GM11168 (cell line): ENCODE data around the gene ST8SIA6.

Source experiments
- in situ Hi-C: fragments of 300-500 bp; cut with MboI; formaldehyde crosslinking; loops from one replicate; pipeline ENCODE4 v1.12.0; 2022; ENCODE audit warnings: low sequenced_read_pairs; ENCODE audit not compliant: unreplicated experiment

The ST8SIA6 gene

GRCh38 chr10:17286562-17287550 is 167.5 kb downstream of the ST8SIA6 start:
- in situ Hi-C loops, result no loop called here

- in situ Hi-C loops, result no loop called here
Observed at GRCh38 chr10:17282311-17282710, 172.1 kb downstream of the ST8SIA6 start.

DNA sequence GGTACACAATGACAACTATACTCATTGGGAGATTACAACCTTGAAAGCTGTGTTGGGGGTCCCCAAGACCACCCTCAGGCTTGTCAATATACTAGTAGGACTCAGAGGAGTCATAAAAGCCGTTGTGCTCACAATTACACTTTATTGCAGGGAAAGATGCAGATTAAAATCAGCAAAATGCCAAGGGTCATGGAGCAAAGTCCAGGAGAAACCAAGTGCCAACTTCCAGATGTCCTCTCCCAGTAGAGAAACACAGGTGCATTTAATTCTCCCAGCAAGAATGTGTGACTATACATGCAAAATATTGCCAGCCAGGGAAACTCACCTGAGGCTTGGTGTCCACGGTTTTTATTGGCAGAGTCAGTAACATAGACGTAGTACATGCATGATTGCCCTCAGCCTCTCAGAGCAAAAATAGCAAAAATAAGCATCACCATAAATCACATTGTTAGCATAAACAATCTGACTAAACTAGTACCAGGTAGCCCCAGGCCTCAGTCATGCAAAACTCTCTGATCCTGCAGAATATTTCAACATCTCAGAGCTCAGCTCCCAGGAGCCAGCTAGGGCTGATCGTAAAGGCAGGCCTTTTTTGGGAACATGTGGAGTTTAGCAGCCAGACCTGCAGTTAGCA is 175.7 kb downstream of the ST8SIA6 start:
- in situ Hi-C loops, result no loop called here

DNA sequence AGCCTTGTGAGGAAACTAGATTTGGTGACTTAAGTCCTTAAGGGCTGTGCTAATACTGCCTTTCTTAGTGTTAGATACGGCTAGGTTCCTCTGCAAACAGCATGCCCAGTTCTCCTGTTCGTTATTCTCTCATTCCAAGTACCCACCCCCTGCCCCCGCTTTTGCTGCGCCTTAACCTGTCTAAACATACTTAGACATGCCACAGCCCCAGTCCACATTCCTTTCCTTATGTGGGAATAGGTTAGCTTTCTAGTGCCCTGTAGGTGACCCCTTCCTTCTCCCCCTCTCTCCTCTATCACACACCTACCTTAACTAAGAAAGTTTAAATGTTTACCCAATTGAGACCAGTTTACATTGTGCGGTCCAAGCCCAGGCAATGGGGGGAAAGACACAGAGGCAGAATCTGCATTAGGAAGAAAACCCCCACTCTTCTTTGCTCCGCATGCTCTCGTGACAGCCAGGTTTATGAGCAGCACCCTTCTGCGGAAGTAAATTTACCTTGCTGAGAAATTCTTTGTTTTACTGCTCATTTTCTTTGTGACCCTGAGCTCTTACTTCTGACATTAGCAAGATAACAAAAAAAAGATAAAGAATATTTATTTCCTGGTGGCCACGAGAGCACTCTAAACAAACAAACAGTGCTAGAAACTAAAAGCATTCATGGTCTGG is 177.5 kb downstream of the ST8SIA6 start:
- in situ Hi-C loops, result no loop called here

DNA sequence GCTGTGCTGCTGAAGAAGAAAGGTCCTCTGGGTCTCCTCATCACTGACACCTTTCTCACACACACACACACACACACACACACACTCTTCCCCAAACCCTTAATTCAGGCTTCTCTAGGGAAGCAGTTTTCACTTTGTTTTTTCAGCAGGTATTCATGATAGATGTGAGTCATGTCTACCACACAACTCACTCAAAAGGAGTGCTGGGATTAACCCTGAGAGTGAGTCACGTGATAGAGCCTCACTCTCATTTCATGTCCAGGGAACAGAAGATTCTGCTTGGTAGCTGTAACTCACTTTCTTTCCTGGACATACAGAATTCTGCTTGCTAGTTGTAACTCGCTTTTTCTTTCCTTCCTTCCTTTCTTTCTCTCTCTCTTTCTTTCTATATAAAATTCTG is 181.0 kb downstream of the ST8SIA6 start:
- in situ Hi-C loops, result no loop called here

DNA sequence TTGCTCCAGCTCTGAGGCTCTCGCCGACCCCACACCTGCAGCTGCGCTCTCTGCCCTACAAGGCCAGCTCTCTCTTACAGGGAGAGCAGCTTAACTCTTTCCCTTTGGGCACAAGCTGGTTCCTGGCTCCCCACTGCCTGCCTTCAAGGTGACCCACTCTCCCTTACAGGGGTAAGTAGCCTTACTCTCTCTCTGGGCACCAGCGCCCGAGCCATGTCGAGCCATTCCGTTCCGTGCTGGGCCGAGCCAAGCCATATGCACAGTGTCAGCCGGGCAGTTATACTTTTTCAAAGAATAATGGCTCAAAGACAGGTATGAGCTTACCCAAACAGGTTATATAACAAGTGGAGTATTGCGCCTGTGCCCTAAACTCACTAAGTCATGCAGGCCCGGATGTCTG is 181.7 kb downstream of the ST8SIA6 start:
- in situ Hi-C loops, result no loop called here
